ENCODE results near the gene SLC9C1. TPM values are rescaled to one million over a fixed set of nuclear protein-coding genes. Genes with fewer than 3 reads are reported as not detected.
"Not testable (repeated sequence)": the region's sequence is repeated elsewhere in the genome, so short reads cannot be mapped to it uniquely, and the experiment has no call there.

Gene SLC9C1
- total RNA-seq, 8 experiments from 2014 or later: 0.05 to 0.27 TPM; not detected in 6

DNA sequence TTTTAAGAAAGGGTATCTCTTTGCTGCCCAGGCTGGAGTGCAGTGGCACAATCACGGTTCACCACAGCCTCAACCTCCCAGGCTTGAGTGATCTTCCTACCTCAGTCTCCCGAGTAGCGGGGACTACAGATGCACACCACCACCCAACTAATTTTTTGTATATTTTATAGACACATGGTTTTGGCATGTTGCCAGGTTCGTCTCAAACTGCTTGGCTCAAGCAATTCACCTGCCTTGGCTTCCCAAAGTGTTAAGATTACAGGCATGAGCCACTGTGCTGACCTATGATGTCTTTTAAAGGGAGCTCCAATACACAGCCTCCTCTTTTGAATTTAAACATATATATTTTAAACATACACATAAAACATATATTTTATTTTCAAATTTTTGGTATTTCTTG lies 60.9 kb downstream of the SLC9C1 start:
- in situ Hi-C loops (cut with MboI; ENCODE audit: low pct_unique_long_range_greater_than_20kb in 2 of 9, low sequenced_read_pairs in 9 of 9, unreplicated experiment in 9 of 9): no loop called here
- 50 to 100% (median 67%) methylated on average over 1 to 4 of the region's 4 CpGs; no CpG with 5 or more reads in 3 of the 10 experiments for WGBS, 10 experiments
- no peak for ATAC-seq (replicated peaks in 6 of 8)
- no peaks in the 10 kb centered on the region for H3K4me1 ChIP-seq (replicated peaks in 1 of 2)
- no peak overlapping the region for H3K27ac ChIP-seq
- no peak overlapping the region for H3K4me3 ChIP-seq

DNA sequence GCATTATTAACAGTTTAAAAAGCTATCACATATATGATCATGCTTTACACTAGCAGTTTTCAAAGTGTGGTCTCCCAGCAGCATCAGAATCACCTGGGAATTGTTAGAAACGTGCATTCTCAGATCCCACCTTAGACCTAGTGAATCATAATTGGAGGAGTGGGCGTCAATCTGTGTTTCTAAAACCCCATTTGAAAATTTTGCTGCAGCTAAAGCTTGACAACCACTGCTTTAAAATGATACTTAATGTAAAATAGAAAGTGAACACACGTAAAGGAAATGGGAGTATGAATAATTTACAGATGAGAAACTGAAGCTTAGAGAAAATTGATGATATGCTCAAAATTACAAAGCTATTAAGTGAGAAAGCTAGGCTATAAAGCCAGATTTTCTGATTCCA lies 62.3 kb downstream of the SLC9C1 start:
- no peak overlapping the region for H3K27ac ChIP-seq
- ATAC-seq (replicated peaks in 6 of 8): no peak
- H3K4me1 ChIP-seq (replicated peaks in 1 of 2): no peaks in the 10 kb centered on the region
- WGBS, 10 experiments: 0 to 100% (median 62%) methylated on average over 1 to 3 of the region's 3 CpGs; no CpG with 5 or more reads in 1 of the 10 experiments
- H3K4me3 ChIP-seq: no peak overlapping the region
- in situ Hi-C loops (cut with MboI; ENCODE audit: low pct_unique_long_range_greater_than_20kb in 2 of 9, low sequenced_read_pairs in 9 of 9, unreplicated experiment in 9 of 9): no loop called here

- WGBS, 10 experiments: 0 to 100% (median 55%) methylated on average over 1 of the region's 1 CpG; no CpG with 5 or more reads in 3 of the 10 experiments
- in situ Hi-C loops (cut with MboI; ENCODE audit: low pct_unique_long_range_greater_than_20kb in 2 of 9, low sequenced_read_pairs in 9 of 9, unreplicated experiment in 9 of 9): no loop called here
- no peak overlapping the region for H3K27ac ChIP-seq
- no peak for ATAC-seq (replicated peaks in 6 of 8)
- H3K4me3 ChIP-seq: no peak overlapping the region
- no peaks in the 10 kb centered on the region for H3K4me1 ChIP-seq (replicated peaks in 1 of 2)
Observed at GRCh38 chr3:112230033-112230432, 64.0 kb downstream of the SLC9C1 start.

GRCh38 chr3:112228786-112229185 lies 65.2 kb downstream of the SLC9C1 start:
- in situ Hi-C loops (cut with MboI; ENCODE audit: low pct_unique_long_range_greater_than_20kb in 2 of 9, low sequenced_read_pairs in 9 of 9, unreplicated experiment in 9 of 9): no loop called here
- ATAC-seq (replicated peaks in 6 of 8): no peak
- no peak overlapping the region for H3K4me3 ChIP-seq
- WGBS, 10 experiments: 0 to 91% (median 50%) methylated on average over 1 of the region's 1 CpG; no CpG with 5 or more reads in 2 of the 10 experiments
- H3K27ac ChIP-seq: no peak overlapping the region
- no peaks in the 10 kb centered on the region for H3K4me1 ChIP-seq (replicated peaks in 1 of 2)

DNA sequence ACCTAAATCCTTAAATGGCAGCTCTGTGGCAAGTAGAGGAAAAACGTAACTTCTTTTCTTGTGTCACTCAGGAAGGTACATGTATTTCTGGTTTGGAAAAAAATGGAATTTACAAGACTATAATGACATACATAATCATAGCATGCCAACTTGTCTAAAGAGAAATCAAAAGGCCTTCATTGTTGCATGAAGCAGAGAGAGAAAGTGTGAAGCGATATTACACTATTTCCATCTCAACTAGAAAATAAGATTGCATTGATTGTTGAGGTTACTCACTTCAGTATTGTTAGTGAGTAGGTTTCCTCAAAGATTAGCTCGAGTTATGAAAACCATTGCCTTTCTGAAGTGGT lies 93.7 kb downstream of the SLC9C1 start:
- in situ Hi-C loops (cut with MboI; ENCODE audit: low pct_unique_long_range_greater_than_20kb in 2 of 9, low sequenced_read_pairs in 9 of 9, unreplicated experiment in 9 of 9): no loop called here
- WGBS, 10 experiments: 32 to 90% (median 79%) methylated on average over 2 to 3 of the region's 3 CpGs
- H3K27ac ChIP-seq: no peak overlapping the region
- H3K4me3 ChIP-seq: no peak overlapping the region
- no peak for ATAC-seq (replicated peaks in 6 of 8)
- no peaks in the 10 kb centered on the region for H3K4me1 ChIP-seq (replicated peaks in 1 of 2)

DNA sequence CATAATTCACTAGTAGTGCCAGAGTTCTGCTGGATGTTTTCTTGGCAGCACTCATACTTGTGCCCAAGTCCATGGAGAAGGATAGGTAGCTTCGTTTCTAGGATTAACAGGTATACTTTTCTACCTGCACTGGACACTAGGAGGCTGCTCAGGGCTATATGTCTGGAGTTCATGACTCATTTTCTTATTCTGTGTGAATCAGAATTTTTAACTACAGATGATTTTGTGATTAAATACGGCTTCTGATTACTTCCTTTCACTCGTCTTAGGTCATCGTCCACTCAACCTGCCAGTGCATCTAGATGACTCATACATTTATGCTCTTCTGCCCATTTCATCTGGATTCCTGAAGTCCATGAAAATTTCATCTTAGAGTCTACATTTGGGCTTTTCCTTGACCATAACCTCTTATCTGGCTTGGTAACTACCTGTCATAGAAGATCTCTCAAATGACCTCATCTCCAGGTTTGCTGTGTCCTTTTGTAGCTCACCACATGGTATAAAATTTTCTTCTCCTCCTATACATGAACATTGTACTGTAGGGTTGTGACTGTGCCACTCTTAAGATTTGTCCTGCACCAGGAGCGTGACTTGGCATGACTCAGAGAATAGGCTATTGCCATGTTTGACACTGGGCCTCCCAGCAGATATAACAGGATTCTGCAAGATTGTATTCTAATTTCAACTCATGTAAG lies 94.2 kb downstream of the SLC9C1 start:
- no peak overlapping the region for H3K4me3 ChIP-seq
- H3K4me1 ChIP-seq (replicated peaks in 1 of 2): no peaks in the 10 kb centered on the region
- peak in 4 of 8 experiments; percentile 36 to 57 (median 52) for ATAC-seq (replicated peaks in 6 of 8)
- 14 to 100% (median 87%) methylated on average over 1 to 4 of the region's 5 CpGs for WGBS, 10 experiments
- H3K27ac ChIP-seq: no peak overlapping the region
- in situ Hi-C loops (cut with MboI; ENCODE audit: low pct_unique_long_range_greater_than_20kb in 2 of 9, low sequenced_read_pairs in 9 of 9, unreplicated experiment in 9 of 9): no loop called here

DNA sequence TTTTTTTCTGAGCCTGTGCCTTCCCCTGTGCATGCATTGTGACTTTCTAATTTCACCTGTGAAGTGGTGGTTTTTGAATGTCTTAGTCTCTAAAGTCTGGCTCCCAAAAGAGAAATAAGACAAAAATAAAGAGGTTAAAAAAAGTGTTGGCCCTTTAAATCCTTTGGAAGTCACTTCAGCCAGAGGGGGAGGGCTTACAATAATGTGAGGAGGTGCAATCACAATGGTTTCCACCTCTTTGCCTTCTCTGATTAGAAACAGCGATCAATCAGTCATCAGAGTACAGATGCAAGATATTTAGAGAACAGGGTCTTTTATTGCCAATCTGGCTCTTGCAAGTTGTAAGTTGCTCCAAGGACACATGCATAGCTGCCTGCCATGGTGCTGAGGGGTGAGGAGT lies 96.9 kb downstream of the SLC9C1 start:
- in situ Hi-C loops (cut with MboI; ENCODE audit: low pct_unique_long_range_greater_than_20kb in 2 of 9, low sequenced_read_pairs in 9 of 9, unreplicated experiment in 9 of 9): no loop called here
- WGBS, 10 experiments: 13 to 100% (median 33%) methylated on average over 1 of the region's 1 CpG; no CpG with 5 or more reads in 3 of the 10 experiments
- no peak overlapping the region for H3K27ac ChIP-seq
- no peak for ATAC-seq (replicated peaks in 6 of 8)
- H3K4me3 ChIP-seq: no peak overlapping the region
- no peaks in the 10 kb centered on the region for H3K4me1 ChIP-seq (replicated peaks in 1 of 2)

DNA sequence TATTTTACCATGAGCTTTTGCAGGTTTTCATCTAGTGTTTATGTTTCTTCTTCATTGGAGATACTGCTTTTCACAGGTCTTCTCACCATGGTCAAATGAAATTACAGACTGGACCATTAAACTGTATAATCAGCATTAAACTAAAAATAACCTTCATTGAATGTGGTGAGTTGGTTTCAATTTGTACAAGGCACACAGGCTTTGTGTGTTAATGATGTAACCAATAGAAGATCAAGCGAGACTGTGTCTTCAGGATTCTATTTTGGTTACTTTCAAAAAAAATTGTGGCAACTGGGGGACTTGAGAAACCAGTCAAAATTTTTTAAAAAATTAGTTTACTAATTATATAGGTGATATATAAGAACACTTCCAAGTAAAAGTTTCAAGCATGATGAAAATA lies 106.7 kb downstream of the SLC9C1 start:
- H3K4me3 ChIP-seq: no peak overlapping the region
- H3K27ac ChIP-seq: no peak overlapping the region
- no peak for ATAC-seq (replicated peaks in 6 of 8)
- 9 to 100% (median 85%) methylated on average over 1 of the region's 1 CpG; no CpG with 5 or more reads in 2 of the 10 experiments for WGBS, 10 experiments
- in situ Hi-C loops (cut with MboI; ENCODE audit: low pct_unique_long_range_greater_than_20kb in 2 of 9, low sequenced_read_pairs in 9 of 9, unreplicated experiment in 9 of 9): no loop called here
- no peaks in the 10 kb centered on the region for H3K4me1 ChIP-seq (replicated peaks in 1 of 2)

DNA sequence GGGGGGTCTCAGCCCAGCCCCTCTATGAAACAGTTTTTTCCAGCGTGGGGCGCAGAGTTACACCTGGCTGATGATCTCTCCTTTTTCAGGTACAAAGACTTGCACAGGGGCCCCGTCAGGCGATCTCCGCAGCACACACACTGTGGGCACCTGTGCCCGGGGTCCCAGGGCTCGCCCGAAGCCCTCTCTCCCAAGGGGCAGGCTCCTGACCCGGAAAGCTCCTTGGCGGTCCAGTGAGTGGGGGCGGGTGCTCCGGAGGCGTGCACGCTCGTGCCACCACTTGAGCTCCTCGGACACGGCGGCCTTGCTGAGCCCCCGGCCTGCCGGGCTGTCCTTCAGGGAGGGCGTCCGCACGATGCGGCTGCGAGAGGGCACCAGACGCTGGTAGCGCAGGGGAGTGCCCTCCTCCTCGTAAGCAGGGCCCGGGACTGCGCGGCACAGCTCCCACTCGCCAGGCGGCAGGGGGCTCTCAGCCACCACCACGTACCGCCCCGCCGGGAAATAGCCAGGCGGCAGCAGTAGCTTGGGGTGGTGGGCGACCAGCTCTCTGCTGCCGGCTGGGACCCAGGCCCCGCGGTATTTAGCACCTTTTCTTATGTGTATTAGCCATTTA lies 108.5 kb downstream of the SLC9C1 start:
- in situ Hi-C loops (cut with MboI; ENCODE audit: low pct_unique_long_range_greater_than_20kb in 2 of 9, low sequenced_read_pairs in 9 of 9, unreplicated experiment in 9 of 9); H3K27ac ChIP-seq; H3K4me3 ChIP-seq; H3K4me1 ChIP-seq (replicated peaks in 1 of 2): not testable (repeated sequence)
- 20% methylated on average over 4 of the region's 42 CpGs; no CpG with 5 or more reads in 9 of the 10 experiments for WGBS, 10 experiments
- peak in 3 of 8 experiments; percentile 26 to 72 (median 27) for ATAC-seq (replicated peaks in 6 of 8)

DNA sequence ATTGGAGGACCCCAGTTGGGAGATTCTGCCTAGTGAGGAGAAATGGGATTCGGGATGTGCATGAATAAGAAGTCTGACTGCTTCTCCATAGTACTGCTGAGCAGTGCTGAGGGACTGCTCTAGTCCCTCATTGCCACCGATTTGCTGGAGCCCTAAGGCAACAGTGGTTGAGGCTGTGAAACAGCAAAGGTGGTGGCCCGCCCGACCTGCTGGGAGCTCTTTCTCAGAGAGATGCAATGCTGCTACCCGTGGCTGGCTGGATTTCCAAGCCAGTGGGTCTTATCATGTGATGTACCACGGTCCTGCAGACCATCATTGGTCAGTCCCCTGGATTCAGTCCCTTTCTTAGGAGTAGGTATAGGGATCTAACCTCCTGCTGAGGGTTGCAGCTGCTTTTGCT lies 118.4 kb downstream of the SLC9C1 start:
- no peak overlapping the region for H3K27ac ChIP-seq
- no peak for ATAC-seq (replicated peaks in 6 of 8)
- no peak overlapping the region for H3K4me3 ChIP-seq
- no peaks in the 10 kb centered on the region for H3K4me1 ChIP-seq (replicated peaks in 1 of 2)
- 0 to 100% (median 44%) methylated on average over 1 to 3 of the region's 6 CpGs; no CpG with 5 or more reads in 4 of the 10 experiments for WGBS, 10 experiments
- in situ Hi-C loops (cut with MboI; ENCODE audit: low pct_unique_long_range_greater_than_20kb in 2 of 9, low sequenced_read_pairs in 9 of 9, unreplicated experiment in 9 of 9): no loop called here

DNA sequence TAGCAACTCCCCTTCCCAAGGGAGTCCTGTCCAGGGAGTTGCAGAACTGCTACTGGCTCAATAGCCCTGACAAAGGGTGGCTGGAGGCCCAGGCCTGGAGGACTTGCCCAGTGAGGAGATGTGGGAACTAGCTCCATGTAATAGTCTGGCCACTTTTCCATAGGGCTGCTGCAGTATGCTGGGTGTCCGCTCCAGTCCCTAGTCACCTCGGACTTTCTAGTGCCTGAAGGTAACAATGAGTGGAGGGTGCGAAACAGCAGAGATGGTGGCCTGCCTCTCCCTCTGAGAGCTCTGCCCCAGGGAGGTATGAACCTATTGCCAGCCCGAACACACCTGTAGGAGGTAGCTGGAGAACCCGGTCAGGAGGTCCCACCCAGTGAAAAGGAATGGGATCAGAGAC lies 119.0 kb downstream of the SLC9C1 start:
- 33 to 100% (median 80%) methylated on average over 1 to 3 of the region's 5 CpGs; no CpG with 5 or more reads in 3 of the 10 experiments for WGBS, 10 experiments
- ATAC-seq (replicated peaks in 6 of 8): no peak
- H3K4me3 ChIP-seq: no peak overlapping the region
- in situ Hi-C loops (cut with MboI; ENCODE audit: low pct_unique_long_range_greater_than_20kb in 2 of 9, low sequenced_read_pairs in 9 of 9, unreplicated experiment in 9 of 9): no loop called here
- H3K4me1 ChIP-seq (replicated peaks in 1 of 2): no peaks in the 10 kb centered on the region
- H3K27ac ChIP-seq: no peak overlapping the region

DNA sequence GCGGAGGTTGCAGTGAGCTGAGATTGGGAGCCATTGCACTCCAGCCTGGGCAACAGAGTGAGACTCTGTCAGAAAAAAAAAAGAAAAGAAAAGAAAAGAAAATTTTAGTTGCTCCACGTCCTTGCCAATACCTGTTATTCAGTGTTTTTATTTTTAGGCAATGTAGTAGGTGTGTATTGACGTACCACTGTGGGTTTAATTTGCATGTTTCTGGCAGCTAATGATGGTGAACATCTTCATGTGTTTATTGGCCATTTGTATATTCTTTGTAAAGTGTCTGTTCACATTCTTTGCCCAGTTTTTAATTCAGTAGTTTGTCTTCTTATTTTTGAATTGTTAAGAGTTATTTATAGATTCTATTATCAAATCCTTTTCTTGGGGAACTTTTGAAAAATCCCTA lies 122.9 kb downstream of the SLC9C1 start:
- 50 to 100% (median 80%) methylated on average over 1 to 3 of the region's 3 CpGs; no CpG with 5 or more reads in 1 of the 10 experiments for WGBS, 10 experiments
- in situ Hi-C loops (cut with MboI; ENCODE audit: low pct_unique_long_range_greater_than_20kb in 2 of 9, low sequenced_read_pairs in 9 of 9, unreplicated experiment in 9 of 9): no loop called here

DNA sequence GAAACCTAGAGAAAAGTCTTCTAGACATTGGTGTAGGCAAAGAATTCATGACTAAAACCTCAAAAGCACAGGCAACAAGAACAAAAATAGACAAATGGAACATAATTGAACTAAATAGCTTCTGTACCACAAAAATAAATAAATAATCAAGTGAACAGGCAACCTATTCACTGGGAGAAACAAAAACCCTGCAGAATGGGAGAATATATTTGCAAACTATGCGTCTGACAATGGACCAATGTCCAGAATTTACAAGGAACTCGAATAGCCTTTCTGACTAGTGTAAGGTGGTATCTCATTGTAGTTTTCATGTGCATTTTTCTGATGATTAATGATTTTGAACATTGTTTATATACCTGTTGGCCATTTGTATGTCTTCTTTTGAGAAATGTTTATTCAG lies 124.0 kb downstream of the SLC9C1 start:
- 50 to 100% (median 86%) methylated on average over 1 to 2 of the region's 2 CpGs; no CpG with 5 or more reads in 1 of the 10 experiments for WGBS, 10 experiments
- Histone ChIP-seq H3K4me1 (replicated peaks in 1 of 2) (no peaks in the 10 kb centered on the region), H3K4me3 (no peak overlapping the region), H3K27ac (no peak overlapping the region)
- no peak for ATAC-seq (replicated peaks in 6 of 8)
- in situ Hi-C loops (cut with MboI; ENCODE audit: low pct_unique_long_range_greater_than_20kb in 2 of 9, low sequenced_read_pairs in 9 of 9, unreplicated experiment in 9 of 9): no loop called here

More for the DNA sequence above, 122.9 kb downstream of the SLC9C1 start:
- H3K4me3 ChIP-seq: no peak overlapping the region
- ATAC-seq (replicated peaks in 6 of 8): no peak
- H3K27ac ChIP-seq: no peak overlapping the region
- no peaks in the 10 kb centered on the region for H3K4me1 ChIP-seq (replicated peaks in 1 of 2)

DNA sequence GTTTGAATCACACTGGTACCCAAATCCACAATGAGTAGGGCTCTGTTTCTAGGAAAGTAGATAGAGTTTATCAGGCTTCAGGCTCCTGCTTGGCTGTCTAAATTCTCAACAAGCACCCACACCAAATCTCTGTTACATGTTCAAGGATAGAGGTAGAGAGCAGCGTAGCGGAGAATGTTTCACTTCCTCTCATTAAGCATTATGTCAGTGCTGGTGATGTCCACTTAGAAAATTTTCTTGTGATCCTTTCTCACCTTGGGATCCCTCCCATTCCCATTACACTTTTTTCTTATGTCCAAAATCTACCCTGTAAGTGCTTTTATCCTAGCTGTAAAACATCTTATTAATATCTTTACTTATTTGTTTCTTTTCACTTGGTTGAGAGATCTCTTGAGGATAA lies 126.3 kb downstream of the SLC9C1 start:
- WGBS, 10 experiments: 59 to 100% (median 92%) methylated on average over 2 of the region's 2 CpGs; no CpG with 5 or more reads in 3 of the 10 experiments
- in situ Hi-C loops (cut with MboI; ENCODE audit: low pct_unique_long_range_greater_than_20kb in 2 of 9, low sequenced_read_pairs in 9 of 9, unreplicated experiment in 9 of 9): no loop called here
- H3K4me3 ChIP-seq: no peak overlapping the region
- no peak overlapping the region for H3K27ac ChIP-seq
- no peaks in the 10 kb centered on the region for H3K4me1 ChIP-seq (replicated peaks in 1 of 2)
- no peak for ATAC-seq (replicated peaks in 6 of 8)
